RWPE1 (cell line): ENCODE data around the gene WDR11.

Source experiments
- CTCF ChIA-PET: fragments of 350-600 bp; sonication (Branson Sonifier 250); formaldehyde crosslinking; extraction: SDS; loops from one replicate; lab custom pipeline; 2021; lab: Yijun Ruan, JAX
- POLR2A ChIA-PET: fragments of 400-600 bp; formaldehyde crosslinking; extraction: SDS; loops from one replicate; lab custom pipeline; 2020; ENCODE audit warnings: antibody characterized with exemption; ENCODE audit not compliant: low non-redundant PET; lab: Yijun Ruan, JAX
- DNase-seq: peaks from one replicate; pipeline ENCODE4 v3.0.0; 2012; ENCODE audit warnings: low spot score
- H3K27ac ChIP-seq: fragments of 450-650 bp; 2 replicates; pipeline ENCODE4 v1.5.1; 2017
- CTCF ChIP-seq: fragments of 450-650 bp; conservative IDR thresholded peaks from 2 replicates; pipeline ENCODE4 v1.5.1; 2017; ENCODE audit warnings: low read depth, mild to moderate bottlenecking

WDR11 gene

GRCh38 chr10:120953897-120954296, 102.7 kb downstream of the WDR11 start:
- TF ChIP-seq CTCF: no peak
- no peak for DNase-seq
- no peak overlapping the region for H3K27ac ChIP-seq
- CTCF ChIA-PET: interaction anchor here (0.7 kb wide), 1 partner anchor 10 kb away, joined by 3 read pairs; no protein-coding TSS in a partner anchor
- POLR2A ChIA-PET: no interaction called here
